GM12891 (cell line): ENCODE results near the gene MYL7.

Experiments used
- POLR2A ChIP-seq: IDR thresholded peaks from 2 replicates; pipeline ENCODE4 v1.6.1; 2011; ENCODE audit warnings: low read depth, low read length, control low read depth
- POLR2AphosphoS5 ChIP-seq: IDR thresholded peaks from 2 replicates; pipeline ENCODE4 v1.6.1; 2011; ENCODE audit warnings: low read depth, low read length, control low read depth
- POU2F2 ChIP-seq: IDR thresholded peaks from 2 replicates; pipeline ENCODE4 v1.6.1; 2011; ENCODE audit warnings: low read depth, mild to moderate bottlenecking, control low read depth, low read length, moderate library complexity
- SPI1 ChIP-seq: IDR thresholded peaks from 2 replicates; pipeline ENCODE4 v1.6.1; 2011; ENCODE audit warnings: low read depth, low read length, control low read depth
- TAF1 ChIP-seq: IDR thresholded peaks from 2 replicates; pipeline ENCODE4 v1.6.1; 2011; ENCODE audit warnings: low read depth, low read length, control low read depth

DNA sequence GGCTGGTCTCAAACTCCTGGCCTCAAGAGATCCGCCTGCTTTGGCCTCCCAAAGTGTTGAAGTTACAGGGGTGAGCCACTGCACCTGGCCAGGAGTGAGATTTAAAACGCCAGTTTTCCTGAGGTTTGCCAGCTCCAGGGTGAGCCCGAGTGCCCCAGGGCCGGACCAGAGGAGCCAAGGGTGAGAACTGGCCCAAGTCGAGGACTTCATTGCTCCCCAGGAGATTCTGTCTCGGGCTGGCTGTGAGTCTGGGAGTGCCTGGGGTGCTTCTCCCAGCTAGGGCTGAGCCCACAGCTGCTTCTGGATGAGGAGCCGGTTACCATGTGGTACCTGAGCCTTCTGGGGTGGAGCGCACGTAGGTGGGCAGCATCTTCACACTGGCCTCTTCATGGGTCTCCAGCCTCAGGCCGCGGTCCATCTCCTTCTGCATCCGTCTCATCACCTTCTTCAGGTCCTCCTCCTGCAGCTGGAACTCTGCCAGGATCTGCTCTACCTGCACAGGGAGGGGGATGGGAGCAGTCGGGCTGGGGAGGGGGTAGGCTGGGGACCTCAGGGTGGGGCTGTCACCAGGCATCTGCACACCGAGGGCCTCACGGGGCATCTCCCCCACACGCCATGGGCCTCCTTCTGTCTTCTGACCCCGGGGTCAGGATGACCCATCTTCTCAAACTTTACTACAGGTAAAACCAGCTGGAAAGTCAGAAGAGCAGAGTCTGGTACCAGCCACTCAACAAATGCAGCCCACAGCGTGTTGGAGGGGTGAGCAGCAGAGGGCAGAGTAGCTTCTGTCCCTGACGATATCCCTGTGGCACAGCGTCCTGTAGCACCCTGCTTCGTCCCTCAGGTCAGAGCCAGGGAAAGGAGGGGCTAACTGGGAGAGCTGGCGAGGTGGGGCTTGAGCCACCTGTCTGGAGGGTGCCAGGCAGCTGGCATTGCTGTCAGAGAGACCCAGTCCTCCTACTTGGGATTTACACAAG is 12.1 kb upstream of the MYL7 start:
- no peak for TF ChIP-seq TAF1
- no peak for TF ChIP-seq POLR2AphosphoS5
- no peak for TF ChIP-seq POLR2A
- TF ChIP-seq POU2F2, result no peak
- no peak for TF ChIP-seq SPI1
